Activated T-cell treated with anti-CD3 and anti-CD28 coated beads, Interleukin-2, amount 50 U/mL, for 72 hours (primary cell): ENCODE data around the gene FAM153A. TPM values are rescaled to one million over a fixed set of nuclear protein-coding genes. Genes with fewer than 3 reads are reported as not detected.
"Not testable (repeated sequence)": the region's sequence is repeated elsewhere in the genome, so short reads cannot be mapped to it uniquely, and the experiment has no call there.

Experiments used
- ATAC-seq, 2 donors: fragments of 150-1000 bp; cut with Tn5 transposase; replicated peaks in 1 of 2; 2 replicates each; pipeline ENCODE4 v1.10.0; 2021; ENCODE audit warnings: moderate library complexity in 2 of 2, mild to moderate bottlenecking in 1 of 2
- DNase-seq, 2 donors: peaks; one replicate each; pipeline ENCODE4 v3.0.0; 2021 to 2022; ENCODE audit warnings: mixed read lengths in 1 of 2
- H3K27ac Mint-ChIP-seq: one replicate; pipeline ENCODE4 v1.8.0; 2022; ENCODE audit warnings: mild to moderate bottlenecking, moderate library complexity, mixed read lengths
- H3K27me3 Mint-ChIP-seq: one replicate; pipeline ENCODE4 v1.8.0; 2022; ENCODE audit warnings: low read depth, mixed read lengths
- H3K36me3 Mint-ChIP-seq, 2 donors: one replicate each; pipeline ENCODE4 v1.8.0; 2022; ENCODE audit warnings: mixed read lengths in 2 of 2, mild to moderate bottlenecking in 1 of 2; ENCODE audit not compliant: insufficient read depth in 2 of 2
- H3K4me1 Mint-ChIP-seq: one replicate; pipeline ENCODE4 v1.8.0; 2022; ENCODE audit warnings: low read depth, mixed read lengths
- H3K4me3 Mint-ChIP-seq, 2 donors: one replicate each; pipeline ENCODE4 v1.8.0; 2022; ENCODE audit warnings: mild to moderate bottlenecking in 2 of 2, mixed read lengths in 2 of 2, moderate library complexity in 2 of 2
- H3K9me3 Mint-ChIP-seq, 2 donors: one replicate each; pipeline ENCODE4 v1.8.0; 2022; ENCODE audit warnings: mixed read lengths in 2 of 2
- total RNA-seq, 2 donors: library from RNA; stranded (reverse); gene quantifications; one replicate each; pipeline ENCODE4 v1.2.3, GENCODE V29; 2022

FAM153A gene
- total RNA-seq, 2 donors from 2014 or later, result 6.9 to 58.1 TPM

GRCh38 chr5:177715423-177715822, 67.3 kb downstream of the FAM153A start:
- ATAC-seq, H3K9me3 Mint-ChIP-seq, H3K4me3 Mint-ChIP-seq, H3K27ac Mint-ChIP-seq, H3K27me3 Mint-ChIP-seq, DNase-seq, H3K4me1 Mint-ChIP-seq, H3K36me3 Mint-ChIP-seq: not testable (repeated sequence)

GRCh38 chr5:177696100-177696499, 86.6 kb downstream of the FAM153A start:
- not testable (repeated sequence) for H3K9me3 Mint-ChIP-seq, H3K4me3 Mint-ChIP-seq, ATAC-seq, DNase-seq, H3K36me3 Mint-ChIP-seq, H3K4me1 Mint-ChIP-seq, H3K27ac Mint-ChIP-seq, H3K27me3 Mint-ChIP-seq

- H3K4me1 Mint-ChIP-seq, H3K27ac Mint-ChIP-seq, H3K36me3 Mint-ChIP-seq, H3K27me3 Mint-ChIP-seq, DNase-seq, ATAC-seq, H3K4me3 Mint-ChIP-seq, H3K9me3 Mint-ChIP-seq: not testable (repeated sequence)
These were observed 87.3 kb downstream of the FAM153A start for GRCh38 chr5:177695356-177695930.

GRCh38 chr5:177694518-177694835, 88.2 kb downstream of the FAM153A start:
- not testable (repeated sequence) for H3K4me3 Mint-ChIP-seq, H3K9me3 Mint-ChIP-seq, H3K27me3 Mint-ChIP-seq, H3K4me1 Mint-ChIP-seq, H3K27ac Mint-ChIP-seq, ATAC-seq, DNase-seq, H3K36me3 Mint-ChIP-seq

- not testable (repeated sequence) for H3K4me1 Mint-ChIP-seq, H3K27me3 Mint-ChIP-seq, H3K4me3 Mint-ChIP-seq, DNase-seq, H3K27ac Mint-ChIP-seq, H3K9me3 Mint-ChIP-seq, ATAC-seq, H3K36me3 Mint-ChIP-seq
These were observed 88.8 kb downstream of the FAM153A start for GRCh38 chr5:177693671-177694517.

- H3K36me3 Mint-ChIP-seq, H3K27ac Mint-ChIP-seq, H3K4me3 Mint-ChIP-seq, ATAC-seq, DNase-seq, H3K27me3 Mint-ChIP-seq, H3K4me1 Mint-ChIP-seq, H3K9me3 Mint-ChIP-seq: not testable (repeated sequence)
These were observed 89.7 kb downstream of the FAM153A start for GRCh38 chr5:177692969-177693368.

- H3K4me3 Mint-ChIP-seq, H3K9me3 Mint-ChIP-seq, DNase-seq, H3K27me3 Mint-ChIP-seq, H3K36me3 Mint-ChIP-seq, ATAC-seq, H3K4me1 Mint-ChIP-seq, H3K27ac Mint-ChIP-seq: not testable (repeated sequence)
These were observed 90.2 kb downstream of the FAM153A start for GRCh38 chr5:177692507-177692906.

- H3K4me3 Mint-ChIP-seq, H3K27ac Mint-ChIP-seq, H3K4me1 Mint-ChIP-seq, ATAC-seq, DNase-seq, H3K9me3 Mint-ChIP-seq, H3K36me3 Mint-ChIP-seq, H3K27me3 Mint-ChIP-seq: not testable (repeated sequence)
These were observed 93.6 kb downstream of the FAM153A start for GRCh38 chr5:177689011-177689610.

GRCh38 chr5:177688091-177688490, 94.6 kb downstream of the FAM153A start:
- ATAC-seq, H3K4me3 Mint-ChIP-seq, H3K27me3 Mint-ChIP-seq, H3K9me3 Mint-ChIP-seq, DNase-seq, H3K27ac Mint-ChIP-seq, H3K4me1 Mint-ChIP-seq, H3K36me3 Mint-ChIP-seq: not testable (repeated sequence)

- ATAC-seq, H3K9me3 Mint-ChIP-seq, H3K27ac Mint-ChIP-seq, H3K4me3 Mint-ChIP-seq, H3K27me3 Mint-ChIP-seq, DNase-seq, H3K4me1 Mint-ChIP-seq, H3K36me3 Mint-ChIP-seq: not testable (repeated sequence)
These were observed 100.8 kb downstream of the FAM153A start for GRCh38 chr5:177681920-177682319.

Other genes with a start within 250 kb of the FAM153A start
- 100 to 1,000 TPM in 1 of 2 donors, 10 to 100 TPM in 1; 79.6 to 105 TPM for gene FAM193B, start 228.3 kb downstream of the FAM153A start, total RNA-seq
- gene TMED9, start 190.7 kb downstream of the FAM153A start, total RNA-seq, result 100 to 1,000 TPM in 1 of 2 donors, 10 to 100 TPM in 1; 96.2 to 107 TPM
- gene B4GALT7, start 182.8 kb downstream of the FAM153A start, total RNA-seq, result 10 to 100 TPM; 14.6 to 16.8 TPM
- not detected for gene PROP1, start 213.3 kb upstream of the FAM153A start, total RNA-seq